ENCODE results near the gene SYT2.
A peak's percentile ranks its signal among the peaks of the same experiment; 100 is the strongest.

Gene SYT2

GRCh38 chr1:202713110-202713509 lies 2.9 kb upstream of the SYT2 start:
- DNase-seq (ENCODE audit: insufficient read length, low spot score), result no peak
- no peak for TF ChIP-seq POLR2A (IDR thresholded peaks at IDR 0.05; ENCODE audit: low read depth, low read length)
- no peak for FAIRE-seq

- no peak for TF ChIP-seq POLR2A (IDR thresholded peaks at IDR 0.05; ENCODE audit: low read depth, low read length)
- no peak for FAIRE-seq
- no peak for DNase-seq (ENCODE audit: insufficient read length, low spot score)
Observed at GRCh38 chr1:202711949-202712635, 1.8 kb upstream of the SYT2 start.

DNA sequence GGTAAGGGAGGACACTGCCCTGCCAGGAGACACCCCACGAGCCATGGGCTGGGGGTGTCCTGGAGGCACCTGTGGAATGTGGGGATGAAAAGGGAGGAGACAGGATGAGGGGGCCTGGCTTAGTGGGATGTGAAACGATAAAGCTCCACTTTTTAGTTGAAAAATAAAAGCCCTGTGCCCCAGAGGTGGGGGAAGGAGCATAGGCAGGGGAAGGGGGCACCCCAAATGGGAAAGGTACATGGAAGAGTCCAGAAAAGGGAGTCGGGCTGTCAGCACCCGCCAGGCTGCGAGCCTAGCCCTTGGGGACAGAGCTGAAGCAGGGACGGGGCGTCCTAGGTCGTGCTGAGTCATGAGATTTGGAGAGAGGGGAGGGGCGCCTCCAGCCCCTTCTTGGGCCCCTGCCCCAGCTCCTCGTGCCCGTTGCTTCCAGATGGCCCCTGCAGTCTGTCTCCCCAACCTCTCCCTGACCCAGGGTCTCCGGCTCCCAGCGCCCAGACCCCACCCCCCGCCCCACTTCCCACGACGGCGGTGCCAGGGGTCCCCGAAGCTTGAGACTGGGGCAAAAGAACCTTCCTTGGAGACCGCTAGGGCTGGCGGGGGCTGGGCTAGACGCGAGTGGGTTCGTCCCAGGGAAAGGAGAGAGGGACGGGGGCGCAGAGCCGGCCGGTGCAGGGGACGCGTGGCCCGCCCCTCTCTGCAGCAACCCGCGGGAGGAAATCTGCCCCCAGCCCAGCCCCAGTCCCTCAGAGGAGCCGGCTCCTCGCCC lies 795 bp downstream of the SYT2 start:
- FAIRE-seq (no peak), DNase-seq (ENCODE audit: insufficient read length, low spot score) (no peak)
- no peak for TF ChIP-seq POLR2A (IDR thresholded peaks at IDR 0.05; ENCODE audit: low read depth, low read length)

DNA sequence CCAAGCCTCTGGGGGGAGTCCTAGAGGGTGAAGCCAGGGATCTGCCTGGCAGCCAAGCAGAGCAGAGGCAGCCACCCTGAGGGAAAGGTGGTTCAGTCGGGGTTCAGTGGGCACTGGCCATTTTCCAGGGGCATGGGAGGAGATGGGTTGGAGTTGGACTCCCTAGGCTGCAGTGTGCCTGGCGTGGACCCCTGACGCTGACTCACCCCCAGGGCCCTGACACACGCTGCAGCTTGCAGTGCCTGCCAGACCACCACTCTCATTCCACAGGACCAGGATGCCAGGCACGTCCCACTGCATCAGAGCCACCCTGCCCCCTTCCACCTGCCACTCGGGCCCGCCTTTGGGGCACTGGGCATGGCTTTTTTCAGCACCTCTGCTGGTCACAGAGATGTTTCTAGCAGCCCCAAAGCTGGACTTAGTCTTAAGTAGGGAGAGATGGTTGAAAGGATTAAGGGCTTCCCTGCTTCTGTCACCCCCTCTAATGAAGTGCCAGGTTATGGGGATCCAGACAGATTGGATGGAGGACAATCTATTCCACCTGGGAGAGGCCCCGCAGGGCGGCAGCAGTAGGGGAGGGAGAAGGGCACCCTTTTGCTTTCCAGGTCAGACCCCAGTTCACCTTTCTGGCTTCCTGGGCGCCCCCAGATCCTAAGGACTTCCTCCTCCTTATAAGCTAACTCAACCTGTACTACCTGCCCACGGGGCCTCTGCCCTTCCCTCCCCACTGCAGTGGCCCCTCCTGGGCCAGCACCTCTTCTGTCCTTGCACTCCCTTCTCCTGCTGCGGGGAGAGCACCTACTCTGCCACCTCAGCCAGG lies 1.6 kb downstream of the SYT2 start:
- FAIRE-seq, result no peak
- TF ChIP-seq POLR2A (IDR thresholded peaks at IDR 0.05; ENCODE audit: low read depth, low read length), result no peak
- DNase-seq (ENCODE audit: insufficient read length, low spot score), result no peak

DNA sequence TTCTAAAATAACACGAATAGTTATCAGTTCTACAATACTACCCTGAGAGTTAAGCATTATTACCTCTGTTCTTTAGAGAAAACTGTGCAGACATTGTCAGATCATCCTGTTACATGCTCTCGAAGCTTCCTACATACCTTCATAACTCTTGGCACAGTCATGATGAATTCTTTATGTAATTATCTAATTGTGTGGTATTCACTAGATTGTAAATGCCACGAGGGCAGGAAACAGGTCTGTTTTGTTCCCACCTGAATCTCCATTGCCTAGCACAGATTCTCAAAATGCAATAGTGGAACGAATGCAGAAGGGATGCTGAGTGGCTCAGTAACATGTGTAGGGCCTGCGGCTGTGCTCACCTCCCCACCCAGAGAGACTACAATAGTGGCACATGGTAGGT lies 3.4 kb downstream of the SYT2 start:
- no peak for FAIRE-seq
- no peak for TF ChIP-seq POLR2A (IDR thresholded peaks at IDR 0.05; ENCODE audit: low read depth, low read length)
- DNase-seq (ENCODE audit: insufficient read length, low spot score), result no peak

GRCh38 chr1:202704601-202705000 lies 5.7 kb downstream of the SYT2 start:
- FAIRE-seq (no peak), DNase-seq (ENCODE audit: insufficient read length, low spot score) (no peak)
- no peak for TF ChIP-seq POLR2A (IDR thresholded peaks at IDR 0.05; ENCODE audit: low read depth, low read length)

DNA sequence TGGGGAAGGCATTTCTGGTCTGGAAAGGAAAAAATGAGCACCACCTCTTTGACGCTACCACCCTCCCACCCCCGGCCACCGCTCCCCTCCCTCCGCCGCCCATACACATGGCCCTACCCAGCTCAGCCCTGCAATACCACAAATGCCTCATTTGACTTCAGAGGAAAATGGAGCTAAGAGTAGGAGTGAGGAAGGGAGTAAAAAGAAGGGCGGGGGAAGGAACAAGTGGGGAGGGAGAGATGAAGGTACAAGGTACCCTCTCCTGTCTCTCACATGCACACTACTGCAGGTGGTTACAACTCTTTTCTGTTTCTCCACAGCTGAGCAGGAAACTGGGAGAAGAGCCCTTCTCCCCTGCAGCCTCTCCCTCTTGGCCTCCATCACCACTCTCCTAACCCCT lies 7.1 kb downstream of the SYT2 start:
- no peak for DNase-seq (ENCODE audit: insufficient read length, low spot score)
- no peak for FAIRE-seq
- no peak for TF ChIP-seq POLR2A (IDR thresholded peaks at IDR 0.05; ENCODE audit: low read depth, low read length)

DNA sequence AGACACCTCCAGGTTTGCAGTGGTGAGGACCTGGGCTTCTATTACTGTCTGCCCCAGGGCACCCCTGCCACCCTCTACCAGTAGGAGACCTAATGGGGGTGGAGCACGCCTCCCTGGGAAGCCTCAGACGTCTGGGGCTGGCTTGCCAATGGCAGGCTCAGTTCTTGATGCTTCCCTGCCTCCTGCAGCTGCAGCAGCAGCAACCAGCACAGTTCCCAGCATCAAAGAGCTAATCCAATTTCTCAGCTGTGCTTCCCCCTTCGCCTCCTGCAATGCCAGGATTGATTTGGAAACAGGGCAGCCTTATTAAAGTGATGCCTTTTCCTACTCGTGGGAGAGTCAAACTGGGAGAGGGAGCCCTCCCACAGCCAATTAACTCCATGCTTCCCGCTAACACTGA lies 8.2 kb downstream of the SYT2 start:
- FAIRE-seq, result no peak
- TF ChIP-seq POLR2A (IDR thresholded peaks at IDR 0.05; ENCODE audit: low read depth, low read length), result no peak
- no peak for DNase-seq (ENCODE audit: insufficient read length, low spot score)

DNA sequence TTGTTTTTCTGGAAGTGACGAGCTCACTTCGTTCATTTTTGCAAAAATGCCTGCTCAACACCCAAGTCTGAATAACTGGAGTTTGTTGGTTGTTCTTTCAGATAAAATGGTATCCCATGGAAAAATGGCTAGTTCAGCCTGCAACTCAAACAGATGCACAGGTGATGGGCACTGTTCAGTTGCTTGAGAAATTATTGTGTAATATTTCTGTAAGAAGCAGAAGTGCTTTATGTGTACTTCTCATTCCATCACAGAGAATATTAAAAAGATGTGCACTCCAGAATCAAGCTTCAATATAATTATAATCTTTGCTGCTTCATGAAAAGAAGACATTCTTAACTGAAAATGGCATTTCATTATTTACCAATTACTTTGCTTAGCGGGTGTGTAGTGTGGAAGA lies 9.1 kb downstream of the SYT2 start:
- DNase-seq (ENCODE audit: insufficient read length, low spot score) (no peak), FAIRE-seq (no peak)
- no peak for TF ChIP-seq POLR2A (IDR thresholded peaks at IDR 0.05; ENCODE audit: low read depth, low read length)

DNA sequence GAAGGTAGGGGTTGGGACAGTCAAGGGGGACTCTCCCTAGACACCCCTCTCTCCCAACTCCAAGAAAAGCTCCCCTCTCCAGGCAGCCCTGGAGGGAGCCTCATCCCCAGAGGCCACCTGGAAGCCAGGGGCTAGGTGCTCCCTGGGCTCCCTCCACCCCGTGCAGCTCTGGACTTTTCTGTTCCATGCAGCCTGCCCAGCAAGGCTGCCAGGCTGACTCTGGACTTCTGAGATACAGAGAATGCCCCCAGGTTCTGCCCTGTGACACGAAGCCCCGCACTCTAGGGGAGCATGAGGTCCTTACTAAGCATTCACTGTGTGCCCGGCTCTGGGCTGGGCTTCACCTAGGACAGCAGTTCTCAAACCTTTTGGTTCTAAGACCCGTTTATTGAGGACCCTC lies 10.2 kb downstream of the SYT2 start:
- FAIRE-seq, result no peak
- no peak for TF ChIP-seq POLR2A (IDR thresholded peaks at IDR 0.05; ENCODE audit: low read depth, low read length)
- DNase-seq (ENCODE audit: insufficient read length, low spot score), result no peak

GRCh38 chr1:202698276-202698675 lies 12.0 kb downstream of the SYT2 start:
- DNase-seq (ENCODE audit: insufficient read length, low spot score) (no peak), FAIRE-seq (no peak)
- no peak for TF ChIP-seq POLR2A (IDR thresholded peaks at IDR 0.05; ENCODE audit: low read depth, low read length)

DNA sequence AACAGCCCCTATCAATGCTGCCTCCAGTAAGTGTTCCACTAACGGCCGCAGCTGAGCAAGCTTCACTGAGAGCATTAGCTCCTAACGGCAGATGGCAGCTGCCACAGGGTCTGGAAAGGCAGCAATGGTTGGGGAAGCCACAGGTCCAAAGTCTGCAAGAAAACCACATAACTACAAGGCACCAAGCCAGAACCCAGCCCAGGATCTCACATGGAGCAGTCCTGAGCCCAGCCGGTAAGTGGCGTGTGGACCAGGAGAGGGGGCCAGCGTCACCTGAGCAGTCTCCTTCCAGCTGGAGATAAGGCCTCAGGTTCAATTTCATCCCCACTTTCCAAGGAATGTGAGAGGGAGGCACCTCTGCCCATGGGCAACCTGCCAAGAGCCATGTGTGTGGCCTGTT lies 13.2 kb downstream of the SYT2 start:
- no peak for DNase-seq (ENCODE audit: insufficient read length, low spot score)
- FAIRE-seq, result no peak
- no peak for TF ChIP-seq POLR2A (IDR thresholded peaks at IDR 0.05; ENCODE audit: low read depth, low read length)

DNA sequence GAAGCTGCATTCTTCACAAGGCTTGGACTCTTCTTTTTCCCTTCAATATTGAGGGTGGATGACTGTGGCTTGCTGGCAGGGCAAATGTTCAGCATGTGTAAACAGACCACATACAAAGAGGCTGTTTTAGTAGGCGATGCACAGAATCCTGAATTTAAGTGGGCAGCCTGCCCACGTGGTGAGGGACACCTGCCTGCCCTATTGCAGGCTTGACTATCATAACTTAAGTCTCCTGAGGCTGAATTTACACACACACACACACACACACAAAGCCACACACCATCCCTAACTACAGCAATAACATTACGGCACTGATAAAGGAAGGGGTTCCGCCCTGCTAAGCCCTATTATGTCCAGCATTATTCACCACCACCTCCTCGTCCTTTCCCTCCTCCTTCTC lies 15.9 kb downstream of the SYT2 start:
- DNase-seq (ENCODE audit: insufficient read length, low spot score) (no peak), FAIRE-seq (no peak)
- no peak for TF ChIP-seq POLR2A (IDR thresholded peaks at IDR 0.05; ENCODE audit: low read depth, low read length)

- peak; percentile 61 for DNase-seq (ENCODE audit: insufficient read length, low spot score)
- no peak for FAIRE-seq
- no peak for TF ChIP-seq POLR2A (IDR thresholded peaks at IDR 0.05; ENCODE audit: low read depth, low read length)
Observed at GRCh38 chr1:202692959-202693555, 17.2 kb downstream of the SYT2 start.

Data from H54 (cell line).